Measurements from ENCODE around the gene GADD45A.

GADD45A gene

GRCh38 chr1:67668660-67669059, 16.3 kb upstream of the GADD45A start:
- no peak for DNase-seq (ENCODE audit: low read depth in 2 of 2)

- DNase-seq (ENCODE audit: low read depth in 2 of 2) = no peak
Observed at GRCh38 chr1:67672260-67672803, 12.7 kb upstream of the GADD45A start.

GRCh38 chr1:67673468-67674201, 11.4 kb upstream of the GADD45A start:
- no peak for DNase-seq (ENCODE audit: low read depth in 2 of 2)

- peak in 1 of 2 donors; percentile 20 for DNase-seq (ENCODE audit: low read depth in 2 of 2)
Observed at GRCh38 chr1:67674260-67675011, 10.6 kb upstream of the GADD45A start.

GRCh38 chr1:67675800-67676199, 9.2 kb upstream of the GADD45A start:
- no peak for DNase-seq (ENCODE audit: low read depth in 2 of 2)

- no peak for DNase-seq (ENCODE audit: low read depth in 2 of 2)
Observed at GRCh38 chr1:67676287-67676686, 8.7 kb upstream of the GADD45A start.

- DNase-seq (ENCODE audit: low read depth in 2 of 2) = no peak
Observed at GRCh38 chr1:67676946-67677345, 8.1 kb upstream of the GADD45A start.

GRCh38 chr1:67677408-67677807, 7.6 kb upstream of the GADD45A start:
- DNase-seq (ENCODE audit: low read depth in 2 of 2) = no peak

- DNase-seq (ENCODE audit: low read depth in 2 of 2) = no peak
Observed at GRCh38 chr1:67677930-67678329, 7.1 kb upstream of the GADD45A start.

GRCh38 chr1:67679691-67680090, 5.3 kb upstream of the GADD45A start:
- DNase-seq (ENCODE audit: low read depth in 2 of 2) = no peak

- DNase-seq (ENCODE audit: low read depth in 2 of 2) = no peak
Observed at GRCh38 chr1:67680486-67680885, 4.5 kb upstream of the GADD45A start.

- DNase-seq (ENCODE audit: low read depth in 2 of 2) = no peak
Observed at GRCh38 chr1:67682659-67683197, 2.3 kb upstream of the GADD45A start.

- no peak for DNase-seq (ENCODE audit: low read depth in 2 of 2)
Observed at GRCh38 chr1:67683316-67683715, 1.7 kb upstream of the GADD45A start.

- peak; percentile 21 to 39 for DNase-seq (ENCODE audit: low read depth in 2 of 2)
Observed at GRCh38 chr1:67683766-67684525, 1.1 kb upstream of the GADD45A start.

- DNase-seq (ENCODE audit: low read depth in 2 of 2) = no peak
Observed at GRCh38 chr1:67684526-67685066, 405 bp upstream of the GADD45A start.

GRCh38 chr1:67685558-67686266, 711 bp downstream of the GADD45A start:
- peak; percentile 46 to 47 for DNase-seq (ENCODE audit: low read depth in 2 of 2)

- DNase-seq (ENCODE audit: low read depth in 2 of 2) = peak; percentile 31 to 35
Observed at GRCh38 chr1:67686267-67687197, 1.5 kb downstream of the GADD45A start.

GRCh38 chr1:67687198-67687545, 2.2 kb downstream of the GADD45A start:
- no peak for DNase-seq (ENCODE audit: low read depth in 2 of 2)

- no peak for DNase-seq (ENCODE audit: low read depth in 2 of 2)
Observed at GRCh38 chr1:67687649-67688048, 2.6 kb downstream of the GADD45A start.
